Adrenal gland (tissue), 12 donors: ENCODE results near the gene RELN. TPM values are rescaled to one million over a fixed set of nuclear protein-coding genes. Genes with fewer than 3 reads are reported as not detected.

ENCODE experiments used
- DNase-seq, 7 donors: peaks; one replicate each; pipeline ENCODE4 v3.0.0-alpha.2; 2019 to 2020
- H3K27ac ChIP-seq, 5 donors: fragments of 200-600 bp; sonication (generic) in 4 of 5; 1 replicate in 3 of 5; 2 replicates in 2 of 5; pipeline versions ENCODE4 v1.5.1 to v1.8.0; 2016 to 2020; ENCODE audit warnings: mild to moderate bottlenecking in 1 of 5
- H3K27me3 ChIP-seq: fragments of 200-600 bp; 2 replicates; pipeline ENCODE4 v1.8.0; 2021
- H3K36me3 ChIP-seq, 2 donors: fragments of 200-600 bp; replicated peaks in 1 of 2; 1 replicate in 1 of 2; 2 replicates in 1 of 2; pipeline versions ENCODE4 v1.5.1 to v1.8.0; 2018 to 2022
- H3K4me1 ChIP-seq, 2 donors: fragments of 200-600 bp; replicated peaks in 1 of 2; 1 replicate in 1 of 2; 2 replicates in 1 of 2; pipeline versions ENCODE4 v1.5.1 to v1.8.0; 2018 to 2021
- H3K4me3 ChIP-seq, 4 donors: fragments of 200-600 bp; sonication (generic) in 3 of 4; one replicate each; pipeline ENCODE4 v1.5.1; 2016 to 2018
- H3K9me3 ChIP-seq, 3 donors: fragments of 200-600 bp; sonication (generic) in 1 of 3; replicated peaks in 1 of 3; 1 replicate in 2 of 3; 2 replicates in 1 of 3; pipeline versions ENCODE4 v1.5.1 to v1.8.0; 2016 to 2021
- POLR2A ChIP-seq, 2 donors: fragments of 450-650 bp; IDR thresholded peaks; one replicate each; pipeline ENCODE4 v1.6.1; 2017; ENCODE audit warnings: antibody characterized with exemption in 2 of 2, mild to moderate bottlenecking in 2 of 2, moderate library complexity in 1 of 2
- WGBS, 4 donors: extraction: QIAGEN DNeasy Blood & Tissue Kit in 2 of 4; methylation state at CpG; one replicate each; pipeline versions ENCODE4 v1.1.5 to v1.1.7; 2013 to 2017; 5-methylcytosine and 5-hydroxymethylcytosine counted together
- intact Hi-C, 2 donors: fragments of 100-400 bp; cut with DNase I; formaldehyde crosslinking; loops; one replicate each; pipeline versions ENCODE4 v1.14.1 to v1.15.0; 2022 to 2023
- polyA plus RNA-seq, 3 donors: library from polyadenylated mRNA; stranded (reverse); fragments of 200-250 nt in 2 of 3; fragments of 350-450 nt in 1 of 3; fragmentation: Illumina TruSeq in 1 of 3; extraction: RNeasy Lipid Tissue Mini Kit (QIAGEN cat#74804) in 1 of 3; gene quantifications; one replicate each; pipeline ENCODE4 v1.2.3, GENCODE V29; 2013 to 2014
- total RNA-seq, 9 donors: library from RNA; depleted of rRNA in 4 of 9; stranded (reverse); fragments of >200 nt in 4 of 9; fragments of 120-200 nt in 1 of 9; fragmentation: NEBNext Ultra II Directional in 1 of 9; extraction: Animal tissue kit (Norgen Biotek cat#: 25700) in 1 of 9; gene quantifications; one replicate each; pipeline versions ENCODE4 v1.1.0 to v1.2.4, GENCODE V29; 2013 to 2023
- TF ChIP-seq, protein P1 (sequence below), 6 experiments: fragments of 450-650 bp in 4 of 6; fragments of 200-600 bp in 2 of 6; sonication (generic) in 1 of 6; IDR thresholded peaks; 1 replicate in 5 of 6; 2 replicates in 1 of 6; pipeline versions ENCODE4 v1.5.1 to v1.8.0; 2016 to 2021; ENCODE audit warnings: antibody characterized with exemption in 6 of 6, mild to moderate bottlenecking in 2 of 6, moderate library complexity in 1 of 6
- donor health status: healthy with polysubstance abuse.
- donor health status: Bipolar disorder and iron deficiency.
- donor health status: DM: yes; HTN: yes; CAD: no.
- donor health status: DM: no; HTN: no; CAD: no.
- donor health status: DM: no; HTN: no; CAD: no.
- donor health status: DM: yes; HTN: yes; CAD: no.

RELN gene
- total and polyA plus RNA-seq, 12 donors, result 0.88 to 7.9 (median 2.3) TPM

DNA sequence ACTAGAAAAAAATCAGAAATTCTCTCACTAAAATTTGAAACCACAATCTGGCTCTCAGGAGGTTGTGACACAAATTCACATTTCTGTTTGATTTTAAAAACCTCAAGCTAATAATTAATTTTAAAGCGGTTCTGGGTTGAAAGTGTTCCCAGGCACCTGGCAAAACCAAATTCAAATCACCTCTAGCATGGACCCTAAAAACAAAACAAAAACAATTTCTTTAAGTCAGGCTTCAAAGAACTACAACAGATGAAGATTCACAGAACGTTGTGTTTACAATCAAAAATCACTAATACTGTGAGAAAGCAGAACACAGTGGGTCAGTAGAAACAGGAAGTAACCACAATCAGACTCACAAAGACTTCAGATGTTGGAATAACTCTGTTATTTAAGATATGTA is 7.2 kb upstream of the RELN start:
- no peak overlapping the region for H3K4me3 ChIP-seq
- 70 to 79% (median 76%) methylated on average over 2 of the region's 2 CpGs for WGBS, 4 donors
- H3K27me3 ChIP-seq, result peaks cover 8% of the 10 kb centered on the region
- DNase-seq, result no peak
- no peak overlapping the region for H3K27ac ChIP-seq
- intact Hi-C loops, result no loop called here
- H3K36me3 ChIP-seq, result no peaks in the 10 kb centered on the region
- no peaks in the 10 kb centered on the region for H3K9me3 ChIP-seq
- no peaks in the 10 kb centered on the region for H3K4me1 ChIP-seq
- TF ChIP-seq, protein P1, sequence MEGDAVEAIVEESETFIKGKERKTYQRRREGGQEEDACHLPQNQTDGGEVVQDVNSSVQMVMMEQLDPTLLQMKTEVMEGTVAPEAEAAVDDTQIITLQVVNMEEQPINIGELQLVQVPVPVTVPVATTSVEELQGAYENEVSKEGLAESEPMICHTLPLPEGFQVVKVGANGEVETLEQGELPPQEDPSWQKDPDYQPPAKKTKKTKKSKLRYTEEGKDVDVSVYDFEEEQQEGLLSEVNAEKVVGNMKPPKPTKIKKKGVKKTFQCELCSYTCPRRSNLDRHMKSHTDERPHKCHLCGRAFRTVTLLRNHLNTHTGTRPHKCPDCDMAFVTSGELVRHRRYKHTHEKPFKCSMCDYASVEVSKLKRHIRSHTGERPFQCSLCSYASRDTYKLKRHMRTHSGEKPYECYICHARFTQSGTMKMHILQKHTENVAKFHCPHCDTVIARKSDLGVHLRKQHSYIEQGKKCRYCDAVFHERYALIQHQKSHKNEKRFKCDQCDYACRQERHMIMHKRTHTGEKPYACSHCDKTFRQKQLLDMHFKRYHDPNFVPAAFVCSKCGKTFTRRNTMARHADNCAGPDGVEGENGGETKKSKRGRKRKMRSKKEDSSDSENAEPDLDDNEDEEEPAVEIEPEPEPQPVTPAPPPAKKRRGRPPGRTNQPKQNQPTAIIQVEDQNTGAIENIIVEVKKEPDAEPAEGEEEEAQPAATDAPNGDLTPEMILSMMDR (IDR thresholded peaks at IDR 0.05), result no peak
- TF ChIP-seq POLR2A (IDR thresholded peaks at IDR 0.05), result no peak

DNA sequence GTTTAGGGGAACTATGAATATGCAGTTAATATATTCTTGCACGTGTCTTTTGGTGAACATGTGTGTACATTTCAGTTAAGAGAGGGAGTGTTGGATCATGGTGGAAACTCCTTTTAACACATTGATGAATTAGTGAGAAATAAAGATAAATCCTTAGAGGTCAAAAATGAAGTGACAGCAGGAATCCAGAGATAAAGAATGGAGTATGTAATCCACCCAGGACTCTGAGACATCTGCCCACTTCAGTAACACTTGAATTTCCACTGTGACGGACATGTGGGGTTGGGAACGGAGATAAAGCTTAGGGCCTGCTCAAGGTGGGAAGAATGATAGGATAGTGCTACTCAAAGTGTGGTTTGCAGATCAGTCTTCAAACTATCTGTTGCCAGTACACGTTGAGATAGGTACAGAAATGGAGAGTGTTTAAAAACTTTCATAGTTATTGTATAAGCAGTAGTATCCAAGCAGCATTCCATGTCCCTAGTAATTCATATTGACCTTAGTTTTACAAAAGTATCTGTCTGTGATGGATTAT is 6.6 kb upstream of the RELN start:
- DNase-seq, result no peak
- H3K9me3 ChIP-seq, result no peaks in the 10 kb centered on the region
- no peaks in the 10 kb centered on the region for H3K36me3 ChIP-seq
- intact Hi-C loops, result no loop called here
- 69 to 84% (median 81%) methylated on average over 4 of the region's 4 CpGs for WGBS, 4 donors
- H3K4me1 ChIP-seq, result no peaks in the 10 kb centered on the region
- no peak for TF ChIP-seq POLR2A (IDR thresholded peaks at IDR 0.05)
- TF ChIP-seq, protein P1 (IDR thresholded peaks at IDR 0.05), result no peak
- no peak overlapping the region for H3K27ac ChIP-seq
- H3K27me3 ChIP-seq, result peaks cover 9% of the 10 kb centered on the region
- H3K4me3 ChIP-seq, result no peak overlapping the region

DNA sequence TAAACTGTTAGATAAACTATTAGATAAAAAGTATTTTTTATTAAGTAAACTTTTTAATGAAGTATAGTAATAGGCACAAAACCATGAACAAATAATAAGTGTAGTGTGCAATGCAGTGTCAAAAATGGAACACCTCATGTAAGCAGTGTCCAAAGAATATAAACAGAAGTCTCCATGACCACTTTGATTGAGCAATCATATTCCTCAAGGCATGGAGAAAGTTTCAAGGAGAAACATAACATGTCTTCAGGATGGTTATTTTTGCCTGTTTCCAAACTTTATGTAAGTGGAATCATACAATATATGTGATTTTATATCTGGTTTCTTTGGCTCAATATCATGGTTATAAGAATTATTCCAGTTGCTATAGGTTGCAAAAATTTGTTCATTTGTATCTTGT is 6.1 kb upstream of the RELN start:
- DNase-seq, result no peak
- intact Hi-C loops, result no loop called here
- TF ChIP-seq POLR2A (IDR thresholded peaks at IDR 0.05), result no peak
- TF ChIP-seq, protein P1 (IDR thresholded peaks at IDR 0.05), result no peak
- peaks cover 12% of the 10 kb centered on the region for H3K27me3 ChIP-seq
- no peaks in the 10 kb centered on the region for H3K9me3 ChIP-seq
- no peak overlapping the region for H3K4me3 ChIP-seq
- no peaks in the 10 kb centered on the region for H3K36me3 ChIP-seq
- H3K4me1 ChIP-seq, result no peaks in the 10 kb centered on the region
- no peak overlapping the region for H3K27ac ChIP-seq

DNA sequence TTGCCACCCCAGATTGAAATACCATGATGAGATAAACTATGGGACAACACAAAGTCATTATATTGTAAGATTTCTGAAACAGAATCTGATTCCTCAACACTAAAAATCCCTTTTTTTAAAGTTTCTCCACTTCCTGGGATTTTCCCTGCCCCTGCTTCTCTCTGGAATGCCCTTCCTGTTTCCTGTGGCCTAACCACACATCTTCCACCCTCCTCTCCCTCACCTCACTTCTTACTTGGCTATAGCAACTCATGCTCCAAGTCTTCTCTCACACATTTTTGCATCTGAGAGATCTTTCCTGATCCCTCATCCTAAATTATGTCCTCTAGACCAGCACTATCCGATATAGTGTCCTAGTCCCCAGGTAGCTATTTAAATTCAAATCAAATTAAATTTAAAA is 4.1 kb upstream of the RELN start:
- TF ChIP-seq, protein P1 (IDR thresholded peaks at IDR 0.05), result no peak
- no peak for TF ChIP-seq POLR2A (IDR thresholded peaks at IDR 0.05)
- Histone ChIP-seq H3K27me3 (peaks cover 22% of the 10 kb centered on the region), H3K36me3 (no peaks in the 10 kb centered on the region), H3K4me1 (peaks cover 0 to 6% of the 10 kb centered on the region in 2 donors), H3K27ac (no peak overlapping the region), H3K4me3 (no peak overlapping the region), H3K9me3 (no peaks in the 10 kb centered on the region)
- no peak for DNase-seq
- WGBS, 4 donors, result 85 to 100% (median 91%) methylated on average over 1 of the region's 1 CpG
- intact Hi-C loops, result no loop called here
